ENCODE data around the gene BROX.
"Not testable (repeated sequence)": the region's sequence is repeated elsewhere in the genome, so short reads cannot be mapped to it uniquely, and the experiment has no call there.

The BROX gene

GRCh38 chr1:222739929-222740328 is 27.6 kb downstream of the BROX start:
- no peaks in the 10 kb centered on the region for H4K20me1 ChIP-seq (ENCODE audit: low read depth, low read length)
- H3K27me3 ChIP-seq (ENCODE audit: low read length), result no peaks in the 10 kb centered on the region
- no peaks in the 10 kb centered on the region for H3F3A ChIP-seq (ENCODE audit: insufficient read depth)
- H3K9ac ChIP-seq (ENCODE audit: low read length), result no peak overlapping the region
- 0 out of 2 replicates have a peak, but pooled peaks cover 7% of the 10 kb centered on the region for H3K36me3 ChIP-seq (ENCODE audit: low read length)
- H3K4me3 ChIP-seq (ENCODE audit: insufficient read depth, low read length, poor library complexity, severe bottlenecking), result no peak overlapping the region
- TF ChIP-seq EZH2phosphoT487 (conservative IDR thresholded peaks at IDR 0.05; ENCODE audit: low read length) (no peak), CTCF (IDR thresholded peaks at IDR 0.05; ENCODE audit: insufficient read depth, low read length, poor library complexity, severe bottlenecking) (no peak)
- no peak overlapping the region for H3K27ac ChIP-seq (ENCODE audit: low read depth, low read length)
- no peaks in the 10 kb centered on the region for H3K9me3 ChIP-seq (ENCODE audit: insufficient read depth, low read length)
- H3K9me2 ChIP-seq (replicated peaks; ENCODE audit: insufficient read depth, low read length), result no peaks in the 10 kb centered on the region
- no peak overlapping the region for H3K4me2 ChIP-seq (ENCODE audit: low read depth, low read length, poor library complexity, severe bottlenecking)
- no peak overlapping the region for H2AFZ ChIP-seq (ENCODE audit: low read depth, low read length, severe bottlenecking)
- H3K79me2 ChIP-seq (ENCODE audit: insufficient read depth, low read length), result no peaks in the 10 kb centered on the region

- H3K36me3 ChIP-seq (ENCODE audit: low read length); H3K9ac ChIP-seq (ENCODE audit: low read length); H3K9me3 ChIP-seq (ENCODE audit: insufficient read depth, low read length); H2AFZ ChIP-seq (ENCODE audit: low read depth, low read length, severe bottlenecking); H3K9me2 ChIP-seq (replicated peaks; ENCODE audit: insufficient read depth, low read length); H3K4me2 ChIP-seq (ENCODE audit: low read depth, low read length, poor library complexity, severe bottlenecking); H3K4me3 ChIP-seq (ENCODE audit: insufficient read depth, low read length, poor library complexity, severe bottlenecking); H4K20me1 ChIP-seq (ENCODE audit: low read depth, low read length); H3K27me3 ChIP-seq (ENCODE audit: low read length); H3K79me2 ChIP-seq (ENCODE audit: insufficient read depth, low read length); H3F3A ChIP-seq (ENCODE audit: insufficient read depth); H3K27ac ChIP-seq (ENCODE audit: low read depth, low read length): not testable (repeated sequence)
These were observed 29.5 kb downstream of the BROX start for GRCh38 chr1:222741630-222742457.

GRCh38 chr1:222749927-222750326 is 37.6 kb downstream of the BROX start:
- H2AFZ ChIP-seq (ENCODE audit: low read depth, low read length, severe bottlenecking), result no peak overlapping the region
- no peaks in the 10 kb centered on the region for H3K36me3 ChIP-seq (ENCODE audit: low read length)
- H3K9me3 ChIP-seq (ENCODE audit: insufficient read depth, low read length), result no peaks in the 10 kb centered on the region
- no peaks in the 10 kb centered on the region for H4K20me1 ChIP-seq (ENCODE audit: low read depth, low read length)
- no peaks in the 10 kb centered on the region for H3K9me2 ChIP-seq (replicated peaks; ENCODE audit: insufficient read depth, low read length)
- H3K27ac ChIP-seq (ENCODE audit: low read depth, low read length), result no peak overlapping the region
- H3F3A ChIP-seq (ENCODE audit: insufficient read depth), result no peaks in the 10 kb centered on the region; the same call in 1 of the 2 replicates
- no peak overlapping the region for H3K9ac ChIP-seq (ENCODE audit: low read length)
- no peak overlapping the region for H3K4me3 ChIP-seq (ENCODE audit: insufficient read depth, low read length, poor library complexity, severe bottlenecking)
- H3K4me2 ChIP-seq (ENCODE audit: low read depth, low read length, poor library complexity, severe bottlenecking), result no peak overlapping the region
- no peaks in the 10 kb centered on the region for H3K27me3 ChIP-seq (ENCODE audit: low read length)
- H3K79me2 ChIP-seq (ENCODE audit: insufficient read depth, low read length), result no peaks in the 10 kb centered on the region
- no peak for TF ChIP-seq CTCF (IDR thresholded peaks at IDR 0.05; ENCODE audit: insufficient read depth, low read length, poor library complexity, severe bottlenecking)
- TF ChIP-seq EZH2phosphoT487 (conservative IDR thresholded peaks at IDR 0.05; ENCODE audit: low read length), result no peak

GRCh38 chr1:222750651-222751050 is 38.3 kb downstream of the BROX start:
- no peaks in the 10 kb centered on the region for H4K20me1 ChIP-seq (ENCODE audit: low read depth, low read length)
- no peak overlapping the region for H3K4me2 ChIP-seq (ENCODE audit: low read depth, low read length, poor library complexity, severe bottlenecking)

More at GRCh38 chr1:222750651-222751050, 38.3 kb downstream of the BROX start:
- no peaks in the 10 kb centered on the region for H3K36me3 ChIP-seq (ENCODE audit: low read length)
- H2AFZ ChIP-seq (ENCODE audit: low read depth, low read length, severe bottlenecking), result no peak overlapping the region
- TF ChIP-seq EZH2phosphoT487 (conservative IDR thresholded peaks at IDR 0.05; ENCODE audit: low read length) (no peak), CTCF (IDR thresholded peaks at IDR 0.05; ENCODE audit: insufficient read depth, low read length, poor library complexity, severe bottlenecking) (no peak)
- no peaks in the 10 kb centered on the region for H3K79me2 ChIP-seq (ENCODE audit: insufficient read depth, low read length)
- H3K4me3 ChIP-seq (ENCODE audit: insufficient read depth, low read length, poor library complexity, severe bottlenecking), result no peak overlapping the region
- H3K9me3 ChIP-seq (ENCODE audit: insufficient read depth, low read length), result no peaks in the 10 kb centered on the region
- no peak overlapping the region for H3K9ac ChIP-seq (ENCODE audit: low read length)
- H3F3A ChIP-seq (ENCODE audit: insufficient read depth), result no peaks in the 10 kb centered on the region; the same call in 1 of the 2 replicates
- H3K27ac ChIP-seq (ENCODE audit: low read depth, low read length), result no peak overlapping the region
- no peaks in the 10 kb centered on the region for H3K27me3 ChIP-seq (ENCODE audit: low read length)
- H3K9me2 ChIP-seq (replicated peaks; ENCODE audit: insufficient read depth, low read length), result no peaks in the 10 kb centered on the region
